Activated CD8-positive, alpha-beta memory T cell treated with anti-CD3 and anti-CD28 coated beads, Interleukin-2, amount 50 U/mL, for 1 hour (primary cell): ENCODE measurements around the gene ASXL2.
"Not testable (repeated sequence)": the region's sequence is repeated elsewhere in the genome, so short reads cannot be mapped to it uniquely, and the experiment has no call there.

ENCODE experiments used
- DNase-seq: peaks from one replicate; pipeline ENCODE4 v3.0.0-alpha.2; 2020; ENCODE audit errors: extremely low read depth

Gene ASXL2

GRCh38 chr2:25891672-25892071 is 13.4 kb upstream of the ASXL2 start:
- no peak for DNase-seq

- no peak for DNase-seq
Measured at GRCh38 chr2:25887624-25888242, 9.4 kb upstream of the ASXL2 start.

GRCh38 chr2:25885933-25886332 is 7.6 kb upstream of the ASXL2 start:
- DNase-seq = no peak

GRCh38 chr2:25881764-25882163 is 3.5 kb upstream of the ASXL2 start:
- no peak for DNase-seq

GRCh38 chr2:25879133-25879730 is 945 bp upstream of the ASXL2 start:
- no peak for DNase-seq

- DNase-seq = peak; percentile 19
Measured at GRCh38 chr2:25877431-25878360, 591 bp downstream of the ASXL2 start.

GRCh38 chr2:25872134-25872533 is 6.2 kb downstream of the ASXL2 start:
- no peak for DNase-seq

GRCh38 chr2:25867396-25868003 is 10.8 kb downstream of the ASXL2 start:
- DNase-seq = no peak

- no peak for DNase-seq
Measured at GRCh38 chr2:25856377-25856776, 21.9 kb downstream of the ASXL2 start.

GRCh38 chr2:25855065-25855464 is 23.2 kb downstream of the ASXL2 start:
- no peak for DNase-seq

GRCh38 chr2:25854613-25855012 is 23.7 kb downstream of the ASXL2 start:
- no peak for DNase-seq

- no peak for DNase-seq
Measured at GRCh38 chr2:25853038-25853638, 25.1 kb downstream of the ASXL2 start.

GRCh38 chr2:25851740-25852503 is 26.4 kb downstream of the ASXL2 start:
- DNase-seq = peak; percentile 24

GRCh38 chr2:25850400-25850799 is 27.9 kb downstream of the ASXL2 start:
- DNase-seq = not testable (repeated sequence)

- DNase-seq = not testable (repeated sequence)
Measured at GRCh38 chr2:25849350-25849749, 28.9 kb downstream of the ASXL2 start.

GRCh38 chr2:25845843-25846505 is 32.3 kb downstream of the ASXL2 start:
- no peak for DNase-seq

GRCh38 chr2:25844089-25844488 is 34.2 kb downstream of the ASXL2 start:
- no peak for DNase-seq

GRCh38 chr2:25842155-25842554 is 36.1 kb downstream of the ASXL2 start:
- no peak for DNase-seq

GRCh38 chr2:25838152-25838756 is 40.0 kb downstream of the ASXL2 start:
- no peak for DNase-seq

- no peak for DNase-seq
Measured at GRCh38 chr2:25835906-25836305, 42.4 kb downstream of the ASXL2 start.
